ENCODE measurements around the gene RUSF1.
"Not testable (repeated sequence)": the region's sequence is repeated elsewhere in the genome, so short reads cannot be mapped to it uniquely, and the experiment has no call there.

The RUSF1 gene

DNA sequence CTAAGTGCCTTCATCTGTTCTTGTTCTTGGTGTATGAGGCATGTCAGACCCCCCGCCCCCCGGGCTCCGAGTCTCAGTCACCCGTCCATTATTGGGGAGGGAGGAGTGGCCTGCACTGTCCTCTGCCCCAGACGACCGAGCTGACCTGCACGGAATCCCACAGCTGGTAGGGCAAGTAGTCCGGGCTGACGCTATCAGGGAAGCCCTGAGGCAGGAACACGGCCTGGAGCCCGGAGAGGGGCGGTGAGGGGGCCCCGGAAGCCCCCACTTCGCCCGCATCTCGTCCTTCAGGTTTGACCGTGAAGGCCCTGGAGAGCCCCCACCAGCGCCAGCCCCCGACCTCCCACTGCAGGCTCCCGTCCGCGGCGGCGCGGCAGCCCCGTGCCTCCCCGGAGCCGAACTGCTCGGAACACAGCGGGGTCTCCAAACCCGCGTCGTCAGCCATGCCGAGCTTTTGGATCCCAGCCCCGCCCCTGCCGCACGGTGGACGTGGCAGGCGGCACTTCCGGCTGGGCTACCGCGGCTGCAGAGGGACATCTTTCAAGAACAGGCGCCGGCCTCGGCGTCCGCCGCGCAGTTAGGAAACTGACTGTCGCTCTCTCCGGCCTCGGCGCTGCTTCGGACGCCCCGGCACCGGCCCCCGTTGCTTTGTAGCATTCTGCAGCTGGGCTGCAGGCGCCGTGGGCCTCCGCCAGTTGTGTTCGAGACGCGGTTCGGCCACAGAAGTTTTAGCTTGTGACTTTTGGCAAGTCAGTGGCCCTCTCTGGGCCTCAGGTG lies at the start of gene RUSF1:
Gene RUSF1, minus strand, starts transcription at position 463 of the 777 bp plus-strand sequence. Its CDS starts 18 bp downstream, at position 445.
- peak; percentile 94 for DNase-seq

- DNase-seq: no peak
Observed at GRCh38 chr16:31542763-31543162, 34.6 kb upstream of the RUSF1 start.

- not testable (repeated sequence) for DNase-seq
Observed at GRCh38 chr16:31539762-31540161, 31.6 kb upstream of the RUSF1 start.

GRCh38 chr16:31538243-31538598 lies 30.0 kb upstream of the RUSF1 start:
- DNase-seq: not testable (repeated sequence)

GRCh38 chr16:31537362-31538242 lies 29.4 kb upstream of the RUSF1 start:
- no peak for DNase-seq

DNA sequence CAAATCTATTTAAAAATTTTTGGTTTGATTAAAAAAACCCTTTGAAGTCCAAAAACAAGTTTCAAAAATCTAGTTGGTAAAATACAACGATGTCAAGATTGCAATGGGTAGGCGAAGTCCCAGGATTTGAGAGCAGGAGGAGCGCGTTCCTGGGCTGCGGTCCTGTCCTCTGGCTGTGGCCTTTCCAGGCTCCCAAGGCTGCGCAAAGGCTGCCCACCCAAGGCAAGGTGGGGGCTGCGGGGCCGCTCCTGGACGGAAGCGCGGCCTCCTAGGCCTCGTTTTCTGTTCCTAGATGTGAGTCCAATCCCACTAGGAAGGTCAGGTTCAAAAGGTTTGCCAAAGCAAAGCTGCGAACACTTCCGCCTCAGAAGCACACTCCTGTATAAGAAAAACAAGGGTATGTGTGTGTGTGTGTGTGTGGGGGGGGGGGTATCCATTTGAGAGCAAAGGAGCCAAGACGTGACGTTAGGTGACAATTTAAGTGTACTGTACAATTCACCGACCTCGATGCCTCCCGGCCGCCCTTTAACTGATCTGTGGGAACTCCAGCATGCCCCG lies 28.7 kb upstream of the RUSF1 start:
- DNase-seq: no peak

DNA sequence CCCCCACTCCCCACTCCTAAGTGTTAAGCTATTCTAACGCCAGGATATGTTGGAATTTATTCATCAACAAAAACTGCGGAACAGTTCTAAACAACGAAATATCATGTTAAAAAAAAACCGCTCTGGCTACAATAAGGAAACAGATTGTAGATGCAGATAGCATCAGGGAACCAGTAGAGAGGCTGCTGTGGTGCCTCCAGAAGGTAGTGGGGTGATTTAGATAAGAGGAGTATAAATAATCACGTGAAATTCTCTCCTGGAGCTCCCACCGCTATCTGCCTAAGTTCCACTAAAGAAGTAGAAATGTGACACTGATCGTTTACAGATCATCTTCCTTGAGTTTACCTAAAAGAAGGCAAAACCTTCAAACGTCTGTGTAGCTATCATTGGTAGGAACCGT lies 27.5 kb upstream of the RUSF1 start:
- DNase-seq: no peak

GRCh38 chr16:31532896-31533295 lies 24.7 kb upstream of the RUSF1 start:
- no peak for DNase-seq

DNA sequence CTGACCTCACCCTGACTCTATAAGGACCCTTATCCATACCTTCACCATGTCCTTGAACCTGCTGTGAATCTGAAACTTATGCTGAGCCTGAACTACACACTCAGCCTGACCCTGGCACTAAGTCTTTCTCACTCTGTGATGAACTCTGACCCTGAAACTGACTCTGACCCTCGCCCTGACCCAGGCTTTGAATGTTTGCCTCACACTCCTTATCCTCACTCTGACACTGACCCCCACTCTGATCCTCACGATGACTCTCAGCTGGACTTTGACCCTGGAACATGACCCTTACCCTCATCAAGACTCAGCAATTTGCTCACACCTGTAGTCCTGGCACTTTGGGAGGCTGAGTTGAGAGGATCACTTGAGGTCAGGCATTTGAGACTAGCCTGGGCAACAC lies 23.9 kb upstream of the RUSF1 start:
- no peak for DNase-seq

GRCh38 chr16:31531096-31531495 lies 22.9 kb upstream of the RUSF1 start:
- DNase-seq: no peak

DNA sequence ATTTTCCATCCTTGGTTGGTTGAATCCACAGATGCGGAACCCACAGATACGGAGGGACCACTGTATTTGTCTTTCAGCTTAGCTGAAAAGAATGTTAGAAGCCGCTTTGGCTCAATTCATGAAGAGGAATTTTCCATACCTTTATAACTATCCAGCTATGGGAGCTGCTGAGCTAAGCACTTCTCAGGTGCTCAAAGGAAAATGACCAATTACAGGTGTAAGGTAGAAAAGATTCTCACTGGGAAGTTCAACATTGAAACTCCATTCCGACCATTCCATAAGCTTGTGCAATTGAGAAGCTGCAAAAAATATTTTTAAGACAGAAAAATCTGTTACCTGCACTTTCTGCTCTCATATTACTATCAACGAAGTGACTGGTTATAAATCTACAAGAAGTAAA lies 22.2 kb upstream of the RUSF1 start:
- no peak for DNase-seq

DNA sequence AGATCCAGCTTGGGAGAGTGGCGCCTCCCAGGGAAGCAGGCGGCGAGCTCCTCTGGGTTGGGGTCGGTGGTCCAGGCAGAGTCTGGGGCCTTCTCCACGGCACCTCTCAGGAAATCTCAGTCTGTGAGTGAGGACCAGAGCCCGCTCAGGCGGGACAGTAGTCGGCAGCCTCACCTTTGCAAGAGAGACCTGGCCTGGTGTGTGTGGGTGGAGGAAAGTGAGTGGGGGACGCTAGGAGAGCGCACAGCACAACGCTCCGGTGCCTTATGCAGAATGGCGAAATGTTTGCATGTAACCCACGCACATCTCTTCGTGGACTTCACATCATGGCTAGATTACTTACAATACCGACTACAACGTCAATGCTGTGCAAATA lies 21.7 kb upstream of the RUSF1 start:
- DNase-seq: no peak

DNA sequence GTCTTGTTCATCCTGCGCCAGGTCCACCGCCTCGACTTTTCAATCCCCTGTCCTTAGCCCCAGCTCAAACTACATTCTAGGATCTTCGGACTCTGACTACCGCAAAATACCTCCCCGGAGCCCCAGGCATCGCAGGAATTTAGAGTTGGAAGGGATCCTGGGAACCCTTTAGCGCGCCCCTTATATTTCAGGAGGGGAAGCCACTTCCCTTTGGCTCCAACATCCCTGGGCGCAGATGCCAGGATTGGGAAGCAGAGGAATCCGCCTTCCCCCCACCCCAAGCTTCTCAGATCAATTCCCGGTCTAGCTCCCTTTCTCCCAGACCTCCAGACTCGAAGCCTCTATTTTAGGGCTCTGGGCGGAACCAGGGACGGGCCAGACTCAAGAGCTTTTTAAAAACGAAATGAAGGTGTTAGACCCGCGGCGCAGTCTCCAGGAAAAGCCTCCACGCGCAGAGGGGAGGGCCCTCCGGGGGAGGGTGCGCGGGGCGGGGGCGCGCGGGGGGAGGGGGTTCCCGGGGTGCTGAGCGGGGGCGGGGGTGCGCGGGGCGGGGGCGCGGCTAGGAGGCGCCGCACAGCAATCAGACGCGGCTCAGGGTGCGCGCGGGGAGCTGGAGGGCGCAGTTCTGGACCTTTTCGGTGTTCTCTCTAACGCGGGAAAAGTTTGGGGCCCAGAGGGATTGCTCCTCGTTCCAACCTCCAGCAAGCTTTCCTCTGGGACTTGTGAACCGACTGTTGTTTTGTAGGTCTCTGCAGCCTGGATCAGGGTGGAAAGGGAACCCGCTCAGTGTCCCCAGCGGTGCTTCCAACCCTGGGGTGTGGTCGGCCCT lies 21.1 kb upstream of the RUSF1 start:
- DNase-seq: no peak

- no peak for DNase-seq
Observed at GRCh38 chr16:31528523-31529107, 20.4 kb upstream of the RUSF1 start.

GRCh38 chr16:31527734-31528274 lies 19.6 kb upstream of the RUSF1 start, which contains the start of gene AHSP:
Gene AHSP, plus strand, starts transcription at chr16:31527900. Its CDS starts 240 bp downstream, at chr16:31528140.
- DNase-seq: no peak

- DNase-seq: no peak
Observed at GRCh38 chr16:31525113-31525512, 16.9 kb upstream of the RUSF1 start.

DNA sequence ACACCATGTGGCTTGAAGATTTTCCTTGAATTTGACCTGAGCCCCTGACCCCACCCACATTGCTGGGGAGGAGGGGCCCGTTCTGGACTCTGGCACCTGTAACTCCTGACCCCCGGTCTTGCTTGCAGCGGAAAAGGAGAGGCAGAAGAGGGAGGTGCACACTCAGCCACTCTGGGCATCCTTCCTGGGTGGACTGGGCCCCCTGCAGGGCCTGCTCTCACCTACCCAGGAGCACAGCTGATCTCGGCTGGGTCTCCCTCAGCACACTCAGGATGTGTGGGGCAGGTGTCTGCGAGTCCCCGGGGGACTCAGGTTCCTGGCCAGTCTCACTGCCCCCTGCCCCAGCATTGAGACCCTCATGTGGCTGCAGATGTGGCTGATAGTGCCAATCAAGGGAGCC lies 15.6 kb upstream of the RUSF1 start:
- not testable (repeated sequence) for DNase-seq

DNA sequence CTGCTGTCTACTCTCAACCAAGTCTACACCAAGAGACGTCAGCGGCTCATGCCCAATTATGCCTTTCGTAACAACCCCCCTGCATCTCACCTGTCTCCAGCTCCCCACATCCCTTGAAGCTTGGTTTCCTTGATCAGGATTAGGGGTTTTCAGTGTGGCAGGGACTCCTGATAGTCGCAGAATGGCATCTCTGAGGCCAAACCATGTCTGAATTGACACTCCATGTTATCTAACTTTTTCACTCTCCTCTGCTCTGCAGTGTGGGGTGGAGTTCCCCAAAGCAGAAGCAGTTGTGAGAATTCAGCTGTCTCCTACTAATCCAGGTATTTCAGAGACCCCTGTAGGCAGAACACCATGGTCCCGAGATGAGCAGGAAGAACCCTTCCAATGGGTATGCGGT lies 13.9 kb upstream of the RUSF1 start:
- no peak for DNase-seq

GRCh38 chr16:31521368-31521767 lies 13.2 kb upstream of the RUSF1 start:
- no peak for DNase-seq

DNA sequence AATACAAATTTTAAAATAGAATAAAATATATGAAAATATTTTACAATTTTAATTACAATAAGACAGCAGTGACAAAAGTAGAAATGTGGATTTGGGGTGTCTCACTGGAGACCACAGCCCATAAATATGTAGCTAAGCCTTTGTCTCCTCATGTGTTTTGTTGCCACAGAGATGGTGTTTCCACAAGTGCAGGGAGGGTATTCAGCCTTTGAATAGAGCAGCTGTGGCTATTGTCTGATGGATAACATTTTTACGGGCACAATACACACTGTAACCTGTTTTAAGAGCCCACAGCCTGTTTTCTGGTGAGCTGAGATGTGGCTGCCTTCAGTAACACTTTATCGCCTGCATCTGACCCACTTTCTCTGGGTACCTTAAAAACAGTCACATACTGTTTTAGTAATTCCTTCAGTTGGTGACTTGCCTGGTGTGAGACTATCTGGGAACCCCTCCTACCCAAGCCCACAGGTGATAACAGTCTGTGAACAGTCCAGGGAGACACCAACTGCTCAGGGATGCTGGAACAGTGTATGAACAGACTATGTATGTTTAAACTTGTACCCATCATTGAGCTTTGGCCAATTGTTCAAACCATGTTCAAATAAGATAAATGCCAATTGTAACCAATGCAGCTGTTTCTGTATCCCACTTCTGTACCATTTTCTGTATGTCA lies 11.7 kb upstream of the RUSF1 start:
- no peak for DNase-seq

DNA sequence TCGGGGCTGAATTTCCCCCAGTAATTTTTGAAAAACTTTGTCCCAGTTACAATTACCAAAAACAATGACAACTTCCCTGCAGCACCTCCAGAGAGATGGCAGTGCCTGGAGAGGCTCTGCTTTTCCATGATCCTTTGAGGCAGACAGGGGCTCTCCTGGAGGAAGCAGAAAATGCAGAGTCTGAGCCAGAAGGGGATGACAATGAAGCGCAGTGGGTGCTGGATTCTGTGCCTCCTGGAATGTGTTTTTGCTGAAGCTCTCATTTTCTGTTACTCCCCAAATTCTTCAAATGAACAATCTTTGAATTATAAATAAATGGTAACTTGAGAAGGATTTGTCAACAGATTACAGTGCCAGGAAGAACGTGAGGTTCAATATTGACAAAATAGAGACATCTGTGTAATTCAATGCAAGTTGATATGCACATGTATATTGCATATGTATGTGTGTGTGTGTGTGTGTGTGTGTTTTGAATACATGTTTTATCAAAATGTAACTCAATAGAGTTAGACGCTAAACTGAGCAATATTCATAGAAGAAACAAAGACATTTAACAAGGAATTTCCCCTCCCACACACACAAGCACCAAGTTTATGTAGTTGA lies 9.7 kb upstream of the RUSF1 start:
- no peak for DNase-seq
